ENCODE measurements around the gene KCNN2. TPM values are rescaled to one million over a fixed set of nuclear protein-coding genes. Genes with fewer than 3 reads are reported as not detected.

The KCNN2 gene
- total and polyA plus RNA-seq, 2 of the 4 experiments (the other 2 are of a cell fraction), result 2.2 to 8.8 TPM

DNA sequence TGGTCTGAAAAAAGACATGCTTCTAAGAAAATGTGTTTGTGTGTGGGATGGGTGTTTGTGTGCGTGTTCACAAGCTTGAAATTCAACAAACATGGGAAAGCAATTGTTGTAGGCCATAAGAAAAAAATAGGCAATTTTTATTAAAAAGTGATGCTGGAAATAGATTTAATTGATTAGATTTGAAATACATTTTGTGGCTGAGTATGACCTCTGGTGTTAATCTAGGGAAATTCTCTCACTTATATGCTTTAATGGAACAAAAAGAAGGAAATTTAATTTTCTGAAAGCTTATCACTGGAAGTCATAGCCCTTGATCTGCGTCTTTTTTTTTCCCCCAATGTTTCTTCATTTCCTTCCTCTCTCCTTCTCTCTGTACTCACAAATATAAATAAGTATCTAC is 3.5 kb upstream of the KCNN2 start:
- Histone ChIP-seq H3K4me3 (ENCODE audit: insufficient read depth, low read depth, low read length) (no peak overlapping the region), H2AK9ac (replicated peaks; ENCODE audit: low read depth, low read length, poor library complexity) (no peak overlapping the region), H2BK5ac (ENCODE audit: low read depth, low read length, poor library complexity, severe bottlenecking) (no peak overlapping the region), H3K79me1 (ENCODE audit: low read depth in 1 of 2, low read length in 2 of 2) (no peaks in the 10 kb centered on the region), H3K23ac (ENCODE audit: low read depth, low read length) (no peak overlapping the region), H3K9me1 (ENCODE audit: insufficient read depth, low read length) (no peaks in the 10 kb centered on the region), H3K18ac (ENCODE audit: low read depth, low read length) (no peak overlapping the region), H2AFZ (replicated peaks; ENCODE audit: low read length, poor library complexity) (no peak overlapping the region), H4K8ac (ENCODE audit: low read depth in 2 of 2, low read length in 2 of 2) (no peak overlapping the region), H3K27ac (ENCODE audit: insufficient read depth, low read length) (no peak overlapping the region), H4K91ac (ENCODE audit: insufficient read depth, low read depth, low read length) (no peak overlapping the region), H3K9ac (ENCODE audit: low read depth, low read length) (no peak overlapping the region), H3K27me3 (ENCODE audit: control insufficient read depth, insufficient read depth, low read length) (peaks cover 3% of the 10 kb centered on the region; the same call in 1 of the 2 replicates), H2BK120ac (ENCODE audit: low read depth, low read length) (no peak overlapping the region), H3K4ac (ENCODE audit: low read depth, low read length) (no peak overlapping the region), H3K14ac (replicated peaks; ENCODE audit: low read depth, low read length) (no peak overlapping the region), H2AK5ac (ENCODE audit: low read depth, low read length) (no peak overlapping the region), H2BK20ac (ENCODE audit: low read depth, low read length) (no peak overlapping the region), H3K4me1 (ENCODE audit: control insufficient read depth, insufficient read depth, low read length) (no peaks in the 10 kb centered on the region), H3K36me3 (ENCODE audit: control insufficient read depth, insufficient read depth, low read length) (no peaks in the 10 kb centered on the region), H3K4me2 (ENCODE audit: low read depth, low read length) (no peak overlapping the region), H4K5ac (ENCODE audit: low read depth, low read length) (no peak overlapping the region), H3K56ac (ENCODE audit: extremely low read depth, insufficient read depth, low read length) (no peak overlapping the region), H2BK15ac (ENCODE audit: low read depth, low read length) (no peak overlapping the region), H4K20me1 (ENCODE audit: insufficient read depth, low read length) (no peaks in the 10 kb centered on the region), H3K9me3 (ENCODE audit: control insufficient read depth, insufficient read depth, low read length) (no peaks in the 10 kb centered on the region)
- dilution Hi-C loops (cut with HindIII; ENCODE audit: low sequenced_read_pairs, unreplicated experiment) (no loop called here), intact Hi-C loops (cut with micrococcal nuclease) (loop anchor here (1.0 to 5.0 kb wide), 5 partner anchors 51 to 678 kb away; no protein-coding TSS in a partner anchor), in situ Hi-C loops (cut with MboI; ENCODE audit: low sequenced_read_pairs) (no loop called here)
- ATAC-seq (ENCODE audit: low read depth) (no peak), DNase-seq (peak; percentile 24)
- no TSS peak for BruUV-seq (replicated peaks)
- 50% methylated on average over 1 of the region's 2 CpGs; no CpG with 5 or more reads in 1 of the 2 experiments for WGBS, 2 experiments (ENCODE audit: extremely low coverage in 2 of 2, insufficient read length in 1 of 2)
- CTCF ChIA-PET, result interaction anchor here (0.7 to 1.3 kb wide), 6 partner anchors 9 to 295 kb away, joined by 3 to 5 read pairs (median 3); no protein-coding TSS in a partner anchor
- TF ChIP-seq USF2 (IDR thresholded peaks at IDR 0.05; ENCODE audit: low read depth, low read length) (no peak), POLR2A (IDR thresholded peaks at IDR 0.05; ENCODE audit: low read depth, low read length) (no peak), RCOR1 (IDR thresholded peaks at IDR 0.05; ENCODE audit: insufficient replicate concordance, low read length) (no peak), NFE2L2 (IDR thresholded peaks at IDR 0.05; ENCODE audit: low read depth, low read length) (no peak), CEBPB (IDR thresholded peaks at IDR 0.05; ENCODE audit: low read depth, low read length) (no peak), MAFK (IDR thresholded peaks at IDR 0.05; ENCODE audit: low read depth, low read length) (no peak), RAD21 (IDR thresholded peaks at IDR 0.05; ENCODE audit: low read length) (peak; percentile 58), MXI1 (IDR thresholded peaks at IDR 0.05; ENCODE audit: borderline replicate concordance, low read depth, low read length) (no peak), RFX5 (IDR thresholded peaks at IDR 0.05; ENCODE audit: low read depth, low read length) (no peak), SMC3 (IDR thresholded peaks at IDR 0.05; ENCODE audit: low read depth, low read length) (peak; percentile 74), FOS (IDR thresholded peaks at IDR 0.05; ENCODE audit: low read depth, low read length) (no peak), BHLHE40 (IDR thresholded peaks at IDR 0.05; ENCODE audit: low read depth, low read length) (no peak)
- TF ChIP-seq, protein P1, sequence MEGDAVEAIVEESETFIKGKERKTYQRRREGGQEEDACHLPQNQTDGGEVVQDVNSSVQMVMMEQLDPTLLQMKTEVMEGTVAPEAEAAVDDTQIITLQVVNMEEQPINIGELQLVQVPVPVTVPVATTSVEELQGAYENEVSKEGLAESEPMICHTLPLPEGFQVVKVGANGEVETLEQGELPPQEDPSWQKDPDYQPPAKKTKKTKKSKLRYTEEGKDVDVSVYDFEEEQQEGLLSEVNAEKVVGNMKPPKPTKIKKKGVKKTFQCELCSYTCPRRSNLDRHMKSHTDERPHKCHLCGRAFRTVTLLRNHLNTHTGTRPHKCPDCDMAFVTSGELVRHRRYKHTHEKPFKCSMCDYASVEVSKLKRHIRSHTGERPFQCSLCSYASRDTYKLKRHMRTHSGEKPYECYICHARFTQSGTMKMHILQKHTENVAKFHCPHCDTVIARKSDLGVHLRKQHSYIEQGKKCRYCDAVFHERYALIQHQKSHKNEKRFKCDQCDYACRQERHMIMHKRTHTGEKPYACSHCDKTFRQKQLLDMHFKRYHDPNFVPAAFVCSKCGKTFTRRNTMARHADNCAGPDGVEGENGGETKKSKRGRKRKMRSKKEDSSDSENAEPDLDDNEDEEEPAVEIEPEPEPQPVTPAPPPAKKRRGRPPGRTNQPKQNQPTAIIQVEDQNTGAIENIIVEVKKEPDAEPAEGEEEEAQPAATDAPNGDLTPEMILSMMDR (conservative IDR thresholded peaks at IDR 0.05; ENCODE audit: low read depth, low read length), result peak; percentile 55
- TF ChIP-seq, protein P2, sequence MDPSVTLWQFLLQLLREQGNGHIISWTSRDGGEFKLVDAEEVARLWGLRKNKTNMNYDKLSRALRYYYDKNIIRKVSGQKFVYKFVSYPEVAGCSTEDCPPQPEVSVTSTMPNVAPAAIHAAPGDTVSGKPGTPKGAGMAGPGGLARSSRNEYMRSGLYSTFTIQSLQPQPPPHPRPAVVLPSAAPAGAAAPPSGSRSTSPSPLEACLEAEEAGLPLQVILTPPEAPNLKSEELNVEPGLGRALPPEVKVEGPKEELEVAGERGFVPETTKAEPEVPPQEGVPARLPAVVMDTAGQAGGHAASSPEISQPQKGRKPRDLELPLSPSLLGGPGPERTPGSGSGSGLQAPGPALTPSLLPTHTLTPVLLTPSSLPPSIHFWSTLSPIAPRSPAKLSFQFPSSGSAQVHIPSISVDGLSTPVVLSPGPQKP (IDR thresholded peaks at IDR 0.05; ENCODE audit: borderline replicate concordance, low read depth, low read length), result no peak
- POLR2A ChIA-PET (ENCODE audit: unreplicated experiment), result no interaction called here

All from IMR-90 (cell line).